Testis (tissue), 2 donors: ENCODE measurements around the gene WNT4.

Experiments used
- POLR2A ChIP-seq: fragments of 450-650 bp; IDR thresholded peaks from one replicate; pipeline ENCODE4 v1.6.1; 2017; ENCODE audit warnings: antibody characterized with exemption, mild to moderate bottlenecking, moderate library complexity
- TF ChIP-seq, protein P1 (sequence below), 3 experiments: fragments of 450-650 bp in 2 of 3; fragments of 200-600 bp in 1 of 3; sonication (generic) in 1 of 3; IDR thresholded peaks; one replicate each; pipeline ENCODE4 v1.5.1; 2016 to 2019; ENCODE audit warnings: antibody characterized with exemption in 3 of 3, mild to moderate bottlenecking in 2 of 3, moderate library complexity in 1 of 3

DNA sequence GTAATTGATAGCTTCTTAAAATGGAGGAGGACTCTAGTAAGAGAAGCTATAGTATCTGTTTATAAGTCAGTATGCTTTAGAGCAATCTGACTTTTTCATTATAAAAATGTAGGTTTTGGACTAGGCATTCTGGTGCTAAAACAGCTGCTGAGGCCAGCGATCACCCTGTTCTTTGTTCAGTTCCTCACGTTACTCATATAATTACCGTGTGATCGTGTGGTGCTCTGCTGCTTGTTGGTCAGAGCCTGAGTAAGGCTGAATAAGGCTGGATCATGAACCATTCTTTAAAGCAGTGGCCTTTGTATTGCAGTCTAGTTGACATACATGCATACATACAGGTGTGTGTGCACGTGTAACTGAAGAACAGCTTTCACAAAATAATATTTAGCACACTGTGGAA lies 65.2 kb downstream of the WNT4 start:
- TF ChIP-seq POLR2A = no peak
- TF ChIP-seq, protein P1, sequence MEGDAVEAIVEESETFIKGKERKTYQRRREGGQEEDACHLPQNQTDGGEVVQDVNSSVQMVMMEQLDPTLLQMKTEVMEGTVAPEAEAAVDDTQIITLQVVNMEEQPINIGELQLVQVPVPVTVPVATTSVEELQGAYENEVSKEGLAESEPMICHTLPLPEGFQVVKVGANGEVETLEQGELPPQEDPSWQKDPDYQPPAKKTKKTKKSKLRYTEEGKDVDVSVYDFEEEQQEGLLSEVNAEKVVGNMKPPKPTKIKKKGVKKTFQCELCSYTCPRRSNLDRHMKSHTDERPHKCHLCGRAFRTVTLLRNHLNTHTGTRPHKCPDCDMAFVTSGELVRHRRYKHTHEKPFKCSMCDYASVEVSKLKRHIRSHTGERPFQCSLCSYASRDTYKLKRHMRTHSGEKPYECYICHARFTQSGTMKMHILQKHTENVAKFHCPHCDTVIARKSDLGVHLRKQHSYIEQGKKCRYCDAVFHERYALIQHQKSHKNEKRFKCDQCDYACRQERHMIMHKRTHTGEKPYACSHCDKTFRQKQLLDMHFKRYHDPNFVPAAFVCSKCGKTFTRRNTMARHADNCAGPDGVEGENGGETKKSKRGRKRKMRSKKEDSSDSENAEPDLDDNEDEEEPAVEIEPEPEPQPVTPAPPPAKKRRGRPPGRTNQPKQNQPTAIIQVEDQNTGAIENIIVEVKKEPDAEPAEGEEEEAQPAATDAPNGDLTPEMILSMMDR (IDR thresholded peaks at IDR 0.05) = no peak
